OCI-LY1 (cell line): ENCODE data around the gene ECPAS.

Experiments used
- H2AFZ ChIP-seq: fragments of 200-600 bp; sonication (generic), shearing (Covaris generic); 2 replicates; pipeline ENCODE4 v1.6.0; 2014; ENCODE audit warnings: antibody characterized with exemption, mild to moderate bottlenecking, low read length
- H3F3A ChIP-seq: fragments of 200-600 bp; sonication (generic), shearing (Covaris generic); 2 replicates; pipeline ENCODE4 v1.6.0; 2014; ENCODE audit warnings: mild to moderate bottlenecking, antibody characterized with exemption, low read length, moderate library complexity; ENCODE audit not compliant: insufficient read depth
- H3K27ac ChIP-seq: fragments of 200-600 bp; sonication (generic); 2 replicates; pipeline ENCODE4 v1.5.1; 2014; ENCODE audit warnings: low read length, mixed run types, mild to moderate bottlenecking, low read depth; ENCODE audit not compliant: poor library complexity, severe bottlenecking
- H3K27me3 ChIP-seq: fragments of 200-600 bp; sonication (generic); 2 replicates; pipeline ENCODE4 v1.6.0; 2014; ENCODE audit warnings: antibody characterized with exemption, mild to moderate bottlenecking, low read length, moderate library complexity; ENCODE audit not compliant: insufficient read depth
- H3K36me3 ChIP-seq: fragments of 200-600 bp; sonication (generic); 2 replicates; pipeline ENCODE4 v1.6.1; 2014; ENCODE audit warnings: mild to moderate bottlenecking, antibody characterized with exemption, low read length, moderate library complexity, mixed read lengths; ENCODE audit not compliant: insufficient read depth
- H3K4me1 ChIP-seq: fragments of 200-600 bp; sonication (generic); 2 replicates; pipeline ENCODE4 v1.5.1; 2014; ENCODE audit warnings: mild to moderate bottlenecking, low read length, moderate library complexity; ENCODE audit not compliant: insufficient read depth, severe bottlenecking
- H3K4me2 ChIP-seq: fragments of 200-600 bp; sonication (generic), shearing (Covaris generic); 2 replicates; pipeline ENCODE4 v1.6.1; 2014; ENCODE audit warnings: low read length
- H3K4me3 ChIP-seq: fragments of 200-600 bp; sonication (generic); 2 replicates; pipeline ENCODE4 v1.5.1; 2014; ENCODE audit warnings: low read length, low read depth, mild to moderate bottlenecking, mixed read lengths; ENCODE audit not compliant: poor library complexity, severe bottlenecking
- H3K79me2 ChIP-seq: fragments of 200-600 bp; shearing (Covaris generic); 2 replicates; pipeline ENCODE4 v1.6.1; 2016; ENCODE audit warnings: mixed run types, low read length, mixed read lengths; ENCODE audit not compliant: insufficient read depth
- H3K9ac ChIP-seq: fragments of 200-600 bp; sonication (generic), shearing (Covaris generic); 2 replicates; pipeline ENCODE4 v1.6.1; 2014; ENCODE audit warnings: mild to moderate bottlenecking, low read length, mixed read lengths
- H3K9me2 ChIP-seq: fragments of 200-600 bp; sonication (generic), shearing (Covaris generic); 2 replicates; pipeline ENCODE4 v1.6.1; 2014; ENCODE audit warnings: low read depth, mild to moderate bottlenecking, low read length, mixed read lengths
- H3K9me3 ChIP-seq: fragments of 200-600 bp; shearing (Covaris generic); 2 replicates; pipeline ENCODE4 v1.6.1; 2014; ENCODE audit warnings: low read length, mixed read lengths
- H4K20me1 ChIP-seq: fragments of 200-600 bp; sonication (generic), shearing (Covaris generic); 2 replicates; pipeline ENCODE4 v1.6.0; 2016; ENCODE audit warnings: mild to moderate bottlenecking, low read length; ENCODE audit not compliant: insufficient read depth
- EZH2 ChIP-seq: fragments of 200-600 bp; sonication (generic), shearing (Covaris generic); IDR thresholded peaks from 2 replicates; pipeline ENCODE4 v1.8.0; 2017; ENCODE audit warnings: borderline replicate concordance, mixed run types, mild to moderate bottlenecking, antibody characterized with exemption, low read length, moderate library complexity, mixed read lengths
- TF ChIP-seq, protein P1 (sequence below): fragments of 200-600 bp; sonication (generic), shearing (Covaris generic); IDR thresholded peaks from 2 replicates; pipeline ENCODE4 v1.5.1; 2017; ENCODE audit warnings: mild to moderate bottlenecking, antibody characterized with exemption, low read length, moderate library complexity, mixed read lengths

Gene ECPAS

GRCh38 chr9:111375817-111376564 is 108.2 kb downstream of the ECPAS start:
- TF ChIP-seq, protein P1, sequence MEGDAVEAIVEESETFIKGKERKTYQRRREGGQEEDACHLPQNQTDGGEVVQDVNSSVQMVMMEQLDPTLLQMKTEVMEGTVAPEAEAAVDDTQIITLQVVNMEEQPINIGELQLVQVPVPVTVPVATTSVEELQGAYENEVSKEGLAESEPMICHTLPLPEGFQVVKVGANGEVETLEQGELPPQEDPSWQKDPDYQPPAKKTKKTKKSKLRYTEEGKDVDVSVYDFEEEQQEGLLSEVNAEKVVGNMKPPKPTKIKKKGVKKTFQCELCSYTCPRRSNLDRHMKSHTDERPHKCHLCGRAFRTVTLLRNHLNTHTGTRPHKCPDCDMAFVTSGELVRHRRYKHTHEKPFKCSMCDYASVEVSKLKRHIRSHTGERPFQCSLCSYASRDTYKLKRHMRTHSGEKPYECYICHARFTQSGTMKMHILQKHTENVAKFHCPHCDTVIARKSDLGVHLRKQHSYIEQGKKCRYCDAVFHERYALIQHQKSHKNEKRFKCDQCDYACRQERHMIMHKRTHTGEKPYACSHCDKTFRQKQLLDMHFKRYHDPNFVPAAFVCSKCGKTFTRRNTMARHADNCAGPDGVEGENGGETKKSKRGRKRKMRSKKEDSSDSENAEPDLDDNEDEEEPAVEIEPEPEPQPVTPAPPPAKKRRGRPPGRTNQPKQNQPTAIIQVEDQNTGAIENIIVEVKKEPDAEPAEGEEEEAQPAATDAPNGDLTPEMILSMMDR = no peak
- no peak for TF ChIP-seq EZH2
- Histone ChIP-seq H3K4me1 (no peaks in the 10 kb centered on the region), H3K27ac (no peak overlapping the region), H3K9me2 (no peaks in the 10 kb centered on the region), H3K4me2 (no peak overlapping the region), H3K9me3 (no peaks in the 10 kb centered on the region), H2AFZ (no peak overlapping the region), H3K9ac (no peak overlapping the region), H3K4me3 (no peak overlapping the region), H3K79me2 (no peaks in the 10 kb centered on the region), H4K20me1 (no peaks in the 10 kb centered on the region), H3K36me3 (peaks cover 81% of the 10 kb centered on the region), H3K27me3 (no peaks in the 10 kb centered on the region), H3F3A (no peaks in the 10 kb centered on the region)

GRCh38 chr9:111375062-111375461 is 109.1 kb downstream of the ECPAS start:
- TF ChIP-seq EZH2 = no peak
- TF ChIP-seq, protein P1 = no peak
- Histone ChIP-seq H2AFZ (no peak overlapping the region), H3K4me1 (no peaks in the 10 kb centered on the region), H3K4me2 (no peak overlapping the region), H3K9ac (no peak overlapping the region), H4K20me1 (no peaks in the 10 kb centered on the region), H3K27me3 (no peaks in the 10 kb centered on the region), H3K36me3 (peaks cover 83% of the 10 kb centered on the region), H3K9me3 (no peaks in the 10 kb centered on the region), H3F3A (no peaks in the 10 kb centered on the region), H3K9me2 (no peaks in the 10 kb centered on the region), H3K4me3 (no peak overlapping the region), H3K27ac (no peak overlapping the region), H3K79me2 (no peaks in the 10 kb centered on the region)

GRCh38 chr9:111372297-111372696 is 111.9 kb downstream of the ECPAS start:
- Histone ChIP-seq H3K4me2 (no peak overlapping the region), H3K4me3 (no peak overlapping the region)

More at GRCh38 chr9:111372297-111372696, 111.9 kb downstream of the ECPAS start:
- Histone ChIP-seq H3F3A (no peaks in the 10 kb centered on the region), H3K9me2 (no peaks in the 10 kb centered on the region), H3K9me3 (no peaks in the 10 kb centered on the region), H3K27ac (no peak overlapping the region), H3K79me2 (no peaks in the 10 kb centered on the region), H2AFZ (no peak overlapping the region), H3K27me3 (no peaks in the 10 kb centered on the region), H3K9ac (no peak overlapping the region), H4K20me1 (no peaks in the 10 kb centered on the region), H3K4me1 (no peaks in the 10 kb centered on the region), H3K36me3 (peaks cover 93% of the 10 kb centered on the region)
- TF ChIP-seq, protein P1 = no peak
- no peak for TF ChIP-seq EZH2
